MCF 10A (cell line): Measurements from ENCODE around the gene FADS1. TPM values are rescaled to one million over a fixed set of nuclear protein-coding genes. Genes with fewer than 3 reads are reported as not detected.

Source experiments
- BruUV-seq: library from RNA; stranded (reverse); fragments of 400-500 nt; replicated peaks from 2 replicates; lab custom pipeline; 2021; lab: Mats Ljungman, UMichigan
- CTCF ChIA-PET: fragments of 300-600 bp; sonication (Branson Sonifier 250); formaldehyde crosslinking; extraction: SDS; loops from one replicate; lab custom pipeline; 2021; ENCODE audit warnings: antibody characterized with exemption, inconsistent platforms; lab: Yijun Ruan, JAX
- POLR2A ChIA-PET: fragments of 300-600, 350-650 bp; sonication (Branson Sonifier 250); formaldehyde crosslinking; extraction: SDS; loops from one replicate; lab custom pipeline; 2020; ENCODE audit warnings: antibody characterized with exemption, inconsistent platforms; lab: Yijun Ruan, JAX
- DNase-seq: peaks from one replicate; pipeline ENCODE4 v3.0.0-alpha.2; 2018; ENCODE audit not compliant: unreplicated experiment
- H3K27ac Mint-ChIP-seq: one replicate; pipeline ENCODE4 v1.8.0; 2022; ENCODE audit warnings: mild to moderate bottlenecking, low read depth, mixed read lengths; ENCODE audit not compliant: unreplicated experiment
- H3K27me3 Mint-ChIP-seq: one replicate; pipeline ENCODE4 v1.8.0; 2022; ENCODE audit warnings: mixed read lengths; ENCODE audit not compliant: insufficient read depth, unreplicated experiment
- H3K36me3 Mint-ChIP-seq: one replicate; pipeline ENCODE4 v1.8.0; 2022; ENCODE audit warnings: mild to moderate bottlenecking, moderate library complexity, mixed read lengths; ENCODE audit not compliant: insufficient read depth, unreplicated experiment
- H3K4me1 Mint-ChIP-seq: one replicate; pipeline ENCODE4 v1.8.0; 2022; ENCODE audit warnings: mixed read lengths; ENCODE audit not compliant: insufficient read depth, unreplicated experiment
- H3K4me3 Mint-ChIP-seq: one replicate; pipeline ENCODE4 v1.8.0; 2022; ENCODE audit warnings: mild to moderate bottlenecking, moderate library complexity, mixed read lengths; ENCODE audit not compliant: unreplicated experiment
- H3K9me3 Mint-ChIP-seq: one replicate; pipeline ENCODE4 v1.8.0; 2022; ENCODE audit warnings: mixed read lengths; ENCODE audit not compliant: unreplicated experiment
- intact Hi-C: fragments of 100-400 bp; cut with micrococcal nuclease; formaldehyde crosslinking; loops from 2 replicates; pipeline ENCODE4 v1.14.1; 2022
- total RNA-seq: library from RNA; stranded (reverse); gene quantifications from 2 replicates; pipeline ENCODE4 v1.2.3, GENCODE V29; 2022
- TF ChIP-seq, protein P1 (sequence below): fragments of 200-600 bp; IDR thresholded peaks from one replicate; pipeline ENCODE4 v1.8.0; 2022; ENCODE audit warnings: antibody characterized with exemption, mild to moderate bottlenecking; ENCODE audit not compliant: unreplicated experiment

The FADS1 gene
- total RNA-seq, 1 experiment from 2014 or later = 27.5 TPM

DNA sequence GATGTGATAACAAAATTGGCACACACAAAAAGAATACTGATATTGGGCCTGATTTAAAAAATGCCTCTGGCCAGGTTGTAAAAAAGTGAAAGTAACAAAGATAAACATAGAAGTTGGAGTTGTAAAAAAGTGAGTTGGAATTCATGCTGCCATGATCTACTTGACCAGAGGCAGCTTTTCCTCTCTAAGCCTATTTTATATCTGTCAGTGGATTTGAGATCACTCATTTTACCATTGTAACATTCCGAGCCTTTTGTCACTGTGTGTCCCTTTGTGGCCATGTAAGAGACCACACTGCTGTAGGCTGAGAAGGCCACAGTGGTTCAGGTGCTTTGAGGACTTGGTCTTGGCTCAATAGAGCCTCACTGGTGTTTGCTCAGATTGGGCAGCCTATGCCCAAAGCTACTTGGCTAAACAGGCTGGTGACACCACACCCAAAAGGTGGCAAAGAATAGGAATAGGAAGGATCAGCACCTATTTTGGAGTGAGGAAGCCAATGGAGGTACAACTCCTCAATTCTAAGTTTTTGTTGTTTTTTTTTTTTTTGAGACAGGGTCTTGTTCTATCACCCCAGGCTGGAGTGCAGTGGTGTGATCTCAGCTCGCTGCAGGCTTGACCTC, 17.0 kb downstream of the FADS1 start:
- no peaks in the 10 kb centered on the region for H3K27me3 Mint-ChIP-seq
- H3K36me3 Mint-ChIP-seq = peaks cover 23% of the 10 kb centered on the region
- intact Hi-C loops = no loop called here
- BruUV-seq = no TSS peak
- peak overlapping the region; percentile 44 for H3K27ac Mint-ChIP-seq
- ChIA-PET POLR2A (interaction anchor here (0.6 kb wide), 1 partner anchor 93 kb away, joined by 3 read pairs; no protein-coding TSS in a partner anchor), CTCF (interaction anchor here (0.6 to 12.8 kb wide), 9 partner anchors 20 to 308 kb away, joined by 3 to 148 read pairs (median 23); partner anchors contain the start of gene BEST1)
- no peak for DNase-seq
- no peak overlapping the region for H3K4me3 Mint-ChIP-seq
- peaks cover 6% of the 10 kb centered on the region for H3K4me1 Mint-ChIP-seq
- no peaks in the 10 kb centered on the region for H3K9me3 Mint-ChIP-seq
- TF ChIP-seq, protein P1, sequence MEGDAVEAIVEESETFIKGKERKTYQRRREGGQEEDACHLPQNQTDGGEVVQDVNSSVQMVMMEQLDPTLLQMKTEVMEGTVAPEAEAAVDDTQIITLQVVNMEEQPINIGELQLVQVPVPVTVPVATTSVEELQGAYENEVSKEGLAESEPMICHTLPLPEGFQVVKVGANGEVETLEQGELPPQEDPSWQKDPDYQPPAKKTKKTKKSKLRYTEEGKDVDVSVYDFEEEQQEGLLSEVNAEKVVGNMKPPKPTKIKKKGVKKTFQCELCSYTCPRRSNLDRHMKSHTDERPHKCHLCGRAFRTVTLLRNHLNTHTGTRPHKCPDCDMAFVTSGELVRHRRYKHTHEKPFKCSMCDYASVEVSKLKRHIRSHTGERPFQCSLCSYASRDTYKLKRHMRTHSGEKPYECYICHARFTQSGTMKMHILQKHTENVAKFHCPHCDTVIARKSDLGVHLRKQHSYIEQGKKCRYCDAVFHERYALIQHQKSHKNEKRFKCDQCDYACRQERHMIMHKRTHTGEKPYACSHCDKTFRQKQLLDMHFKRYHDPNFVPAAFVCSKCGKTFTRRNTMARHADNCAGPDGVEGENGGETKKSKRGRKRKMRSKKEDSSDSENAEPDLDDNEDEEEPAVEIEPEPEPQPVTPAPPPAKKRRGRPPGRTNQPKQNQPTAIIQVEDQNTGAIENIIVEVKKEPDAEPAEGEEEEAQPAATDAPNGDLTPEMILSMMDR = no peak

DNA sequence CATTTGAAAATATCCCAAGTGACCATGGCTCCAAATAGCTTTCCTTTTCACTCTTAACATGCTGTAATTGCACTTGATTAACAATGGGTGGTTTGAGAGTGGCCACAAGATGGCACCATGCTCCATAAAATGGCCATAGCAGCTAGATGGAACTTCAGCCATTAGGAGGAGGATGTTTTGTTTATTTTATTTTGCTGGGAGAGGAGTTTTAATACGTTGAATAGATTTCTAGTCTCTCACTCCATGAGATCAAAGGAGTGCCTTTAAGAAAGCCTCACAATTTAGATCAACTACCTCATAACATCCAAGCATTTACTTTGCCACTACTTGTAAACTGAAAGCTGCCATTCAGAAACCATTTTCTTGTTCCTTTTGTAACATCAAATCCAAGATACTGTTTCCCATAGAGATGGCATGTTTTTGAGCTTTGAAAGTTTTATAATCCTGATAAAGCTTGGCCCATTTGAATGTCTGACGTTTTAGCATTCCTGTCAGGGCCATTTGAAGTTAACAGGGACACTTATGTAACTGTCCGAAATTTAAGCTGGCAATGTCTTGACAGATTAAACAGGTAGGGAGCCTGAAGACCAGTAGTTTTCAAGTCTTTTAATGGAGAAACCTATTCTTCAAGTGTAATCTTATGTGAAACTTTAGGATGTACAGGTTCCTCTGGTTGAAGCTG, 19.4 kb downstream of the FADS1 start:
- Mint-ChIP-seq H3K27ac (peak overlapping the region; percentile 19), H3K4me1 (peaks cover 6% of the 10 kb centered on the region)
- intact Hi-C loops = loop anchor here (1.0 kb wide), 6 partner anchors 74 to 311 kb away; no protein-coding TSS in a partner anchor

DNA sequence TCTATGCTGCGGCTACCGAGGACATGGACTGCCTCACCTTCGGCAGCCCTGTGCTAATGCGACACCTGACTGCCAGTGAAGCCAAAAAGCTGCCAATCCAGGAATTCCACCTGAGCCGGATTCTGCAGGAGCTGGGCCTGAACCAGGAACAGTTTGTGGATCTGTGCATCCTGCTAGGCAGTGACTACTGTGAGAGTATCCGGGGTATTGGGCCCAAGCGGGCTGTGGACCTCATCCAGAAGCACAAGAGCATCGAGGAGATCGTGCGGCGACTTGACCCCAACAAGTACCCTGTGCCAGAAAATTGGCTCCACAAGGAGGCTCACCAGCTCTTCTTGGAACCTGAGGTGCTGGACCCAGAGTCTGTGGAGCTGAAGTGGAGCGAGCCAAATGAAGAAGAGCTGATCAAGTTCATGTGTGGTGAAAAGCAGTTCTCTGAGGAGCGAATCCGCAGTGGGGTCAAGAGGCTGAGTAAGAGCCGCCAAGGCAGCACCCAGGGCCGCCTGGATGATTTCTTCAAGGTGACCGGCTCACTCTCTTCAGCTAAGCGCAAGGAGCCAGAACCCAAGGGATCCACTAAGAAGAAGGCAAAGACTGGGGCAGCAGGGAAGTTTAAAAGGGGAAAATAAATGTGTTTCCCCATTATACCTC, 20.8 kb downstream of the FADS1 start:
- DNase-seq = no peak
- H3K4me1 Mint-ChIP-seq = peaks cover 6% of the 10 kb centered on the region
- no peaks in the 10 kb centered on the region for H3K9me3 Mint-ChIP-seq
- H3K27ac Mint-ChIP-seq = peak overlapping the region; percentile 2
- TF ChIP-seq, protein P1 = no peak
- no TSS peak for BruUV-seq
- CTCF ChIA-PET = interaction anchor here (0.6 to 12.8 kb wide), 25 partner anchors 9 to 312 kb away, joined by 3 to 148 read pairs (median 10); partner anchors contain the start of genes BEST1 and FADS2
- no peak overlapping the region for H3K4me3 Mint-ChIP-seq
- POLR2A ChIA-PET = interaction anchor here (1.8 to 3.0 kb wide), 5 partner anchors 19 to 286 kb away, joined by 6 to 23 read pairs (median 12); no protein-coding TSS in a partner anchor
- intact Hi-C loops = no loop called here
- peaks cover 21% of the 10 kb centered on the region for H3K36me3 Mint-ChIP-seq
- H3K27me3 Mint-ChIP-seq = no peaks in the 10 kb centered on the region

More for the DNA sequence above, 19.4 kb downstream of the FADS1 start:
- peaks cover 22% of the 10 kb centered on the region for H3K36me3 Mint-ChIP-seq
- no peaks in the 10 kb centered on the region for H3K27me3 Mint-ChIP-seq
- TF ChIP-seq, protein P1 = peak; percentile 87
- H3K9me3 Mint-ChIP-seq = no peaks in the 10 kb centered on the region
- peak; percentile 81 for DNase-seq
- no peak overlapping the region for H3K4me3 Mint-ChIP-seq
- POLR2A ChIA-PET = interaction anchor here (0.5 to 3.0 kb wide), 18 partner anchors 15 to 324 kb away, joined by 3 to 23 read pairs (median 6); partner anchors contain the start of gene FTH1
- BruUV-seq = no TSS peak
- CTCF ChIA-PET = interaction anchor here (0.6 to 12.8 kb wide), 57 partner anchors 9 to 577 kb away, joined by 3 to 148 read pairs (median 4); partner anchors contain the start of genes BEST1, FADS1 and FADS2
